Parietal lobe (tissue), 1 donor: ENCODE measurements around the gene LRRTM1. TPM values are rescaled to one million over a fixed set of nuclear protein-coding genes. Genes with fewer than 3 reads are reported as not detected.

Experiments used
- total RNA-seq: library from RNA; depleted of rRNA; stranded (reverse); fragments of >200 nt; gene quantifications from one replicate; pipeline ENCODE4 v1.2.3, GENCODE V29; 2014

LRRTM1 gene
- total RNA-seq: 13.8 TPM

GRCh38 chr2:80303909-80304837 is at the start of gene LRRTM1:
TSS of gene LRRTM1 (minus strand) at chr2:80304752. CDS start at chr2:80303819, 933 bp downstream.

